ENCODE results near the gene CBARP.

CBARP gene

DNA sequence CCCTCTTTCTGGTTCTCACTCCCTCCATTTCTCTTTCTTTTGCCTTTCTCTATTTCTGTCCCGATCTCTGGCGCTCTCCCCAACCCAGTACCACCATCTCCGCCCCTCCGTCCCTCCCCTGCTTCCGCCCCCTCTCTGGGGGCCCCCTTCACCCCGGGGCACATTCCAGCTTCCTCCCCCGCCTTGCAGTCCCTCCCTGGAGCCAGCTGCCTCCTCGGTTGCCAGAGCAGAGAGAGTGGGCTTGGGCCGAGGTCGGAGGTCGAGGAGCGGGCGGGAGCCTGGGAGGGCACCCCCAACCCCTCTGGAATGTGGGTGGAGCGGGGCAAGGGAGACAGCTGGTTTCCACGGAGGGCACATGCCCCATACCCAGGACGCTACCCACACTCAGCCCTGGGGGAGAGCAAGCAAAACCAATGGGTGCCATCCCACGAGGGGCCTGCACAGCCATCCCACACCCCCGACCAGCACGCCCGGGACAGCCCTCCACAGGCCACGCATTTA lies 24.9 kb upstream of the CBARP start:
- no peak for DNase-seq

DNA sequence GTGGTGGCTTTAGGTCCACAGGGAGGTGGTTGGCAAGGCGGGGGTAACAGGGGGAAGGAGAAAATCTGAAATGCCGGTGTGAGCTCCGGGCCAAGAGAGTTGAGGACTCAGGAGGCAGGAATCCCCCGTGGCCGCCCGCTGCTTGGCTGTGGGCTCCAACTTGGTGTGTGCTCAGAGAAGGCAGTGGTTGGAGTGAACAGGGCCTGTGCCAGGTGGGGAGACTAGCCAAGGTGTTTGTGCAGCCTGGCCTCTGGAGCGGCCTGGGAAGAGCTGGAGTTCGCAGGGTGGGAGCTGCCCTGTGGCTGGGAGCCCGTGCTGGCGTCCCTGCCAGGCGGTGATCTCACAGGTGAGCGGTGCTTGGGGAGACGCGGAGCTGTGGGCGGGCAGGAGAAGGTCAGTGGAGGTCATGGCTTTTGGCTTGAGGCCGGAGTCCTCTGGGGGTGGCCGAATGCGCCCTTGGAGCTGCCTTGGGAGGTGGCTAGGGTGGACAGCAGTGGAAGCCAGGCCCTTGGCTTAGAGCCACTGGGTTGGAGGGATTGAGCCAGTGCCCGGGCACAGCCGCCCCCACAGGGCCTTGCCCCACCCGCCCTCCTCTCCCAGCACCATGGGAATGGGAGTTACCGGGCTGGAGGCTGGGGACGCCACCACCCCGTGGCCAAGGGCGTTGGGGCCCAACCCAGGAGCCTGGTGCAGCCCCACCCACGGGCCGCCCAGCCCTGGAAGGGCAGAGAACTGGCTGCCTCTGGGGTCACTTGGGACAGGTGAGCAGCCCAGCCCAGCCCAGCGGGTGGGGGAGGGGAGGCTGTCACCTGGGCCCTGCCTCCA lies 24.2 kb upstream of the CBARP start:
- no peak for DNase-seq

DNA sequence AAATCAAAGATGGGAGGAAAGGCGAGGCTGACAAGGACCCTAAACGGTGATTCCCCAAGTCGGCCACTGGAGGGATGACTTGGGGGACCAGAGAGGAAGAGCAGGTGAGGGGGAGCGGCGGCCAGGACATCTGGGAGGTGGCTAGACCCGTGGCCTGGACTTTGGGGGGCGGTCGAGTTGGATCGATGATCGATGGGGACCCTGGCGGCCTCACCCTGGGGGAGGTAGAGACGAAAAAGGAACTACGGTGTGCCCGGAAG lies 23.7 kb upstream of the CBARP start:
- DNase-seq = peak; percentile 19

DNA sequence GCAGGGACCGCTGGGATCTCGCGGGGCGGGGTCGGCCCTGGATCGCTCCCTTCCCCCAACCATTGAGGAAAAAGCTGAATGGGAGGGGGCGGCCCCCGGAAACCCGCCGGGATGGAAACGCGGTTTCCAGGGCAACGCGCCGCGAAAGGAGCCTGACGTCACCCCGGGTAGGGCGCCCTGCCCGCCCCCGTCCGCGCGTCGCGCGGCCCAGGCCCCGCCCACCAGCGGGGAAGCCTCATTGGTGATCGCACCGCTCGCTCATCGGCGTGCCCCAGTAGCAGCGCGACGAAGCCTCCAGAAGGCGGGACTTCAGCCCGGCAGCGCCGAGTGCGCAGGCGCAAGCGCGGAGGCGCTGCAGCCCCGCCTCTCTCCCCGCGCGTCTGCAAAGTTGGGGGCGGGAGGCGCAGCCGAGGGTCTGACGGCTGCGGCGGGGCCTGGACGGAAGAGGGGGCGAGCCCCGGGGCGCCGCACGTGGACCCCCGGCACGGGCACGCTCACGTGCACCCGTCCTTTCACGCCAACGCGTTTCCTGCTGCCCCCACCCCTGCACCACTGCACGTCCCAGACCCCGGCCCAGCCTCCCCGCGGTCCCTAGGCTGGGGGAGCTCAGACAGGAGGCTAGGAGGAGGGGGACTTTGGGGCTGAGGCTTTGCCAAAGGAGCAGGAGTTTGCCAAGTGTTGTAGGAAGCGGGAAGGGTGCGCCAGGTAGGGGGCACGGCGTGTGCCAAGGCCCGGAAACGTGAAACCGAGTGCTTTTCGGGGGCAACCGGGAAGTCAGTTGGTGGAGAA lies 23.1 kb upstream of the CBARP start:
- DNase-seq = peak; percentile 96

DNA sequence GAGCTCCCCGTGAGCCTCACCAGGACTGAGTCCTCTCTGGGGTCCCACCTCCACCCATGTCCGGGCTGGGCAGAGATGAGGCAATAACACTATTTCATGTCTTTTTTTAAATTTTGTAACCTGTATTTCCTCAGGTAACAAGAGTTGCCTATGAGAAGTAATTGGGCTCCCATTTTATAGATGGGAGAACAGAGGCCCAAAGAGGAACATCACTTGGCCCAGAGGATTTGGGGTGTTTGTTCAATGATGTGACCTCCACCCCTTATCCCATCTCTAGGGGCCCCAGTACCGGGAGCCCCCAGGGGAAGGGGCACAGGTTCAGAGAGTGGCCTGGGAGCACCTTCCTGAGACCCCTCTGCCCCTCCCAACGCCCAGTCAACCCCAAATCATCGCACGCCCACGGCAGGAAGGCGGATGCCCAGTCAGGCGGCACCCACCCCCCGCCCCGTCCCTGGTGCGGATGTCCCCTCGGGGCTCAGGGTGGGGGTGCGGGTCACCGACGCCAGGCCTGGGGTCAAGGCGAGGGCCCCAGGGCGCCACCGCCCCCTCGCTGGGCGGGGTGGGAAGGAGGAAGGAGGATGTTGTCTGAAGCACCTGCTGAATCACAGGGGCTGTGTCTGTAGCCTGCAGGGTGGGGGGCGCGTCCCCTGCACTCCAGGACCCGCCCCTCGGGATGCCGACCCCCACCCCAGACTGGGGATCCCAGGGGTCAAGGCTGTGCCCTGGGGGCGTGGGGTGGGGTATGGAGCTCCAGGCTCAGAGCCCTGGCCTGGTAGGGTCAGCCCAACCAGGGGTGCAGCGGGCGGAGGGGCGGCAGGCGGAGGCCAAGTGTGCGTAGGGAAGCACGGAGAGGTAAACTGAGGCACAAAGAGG lies 22.3 kb upstream of the CBARP start:
- no peak for DNase-seq

DNA sequence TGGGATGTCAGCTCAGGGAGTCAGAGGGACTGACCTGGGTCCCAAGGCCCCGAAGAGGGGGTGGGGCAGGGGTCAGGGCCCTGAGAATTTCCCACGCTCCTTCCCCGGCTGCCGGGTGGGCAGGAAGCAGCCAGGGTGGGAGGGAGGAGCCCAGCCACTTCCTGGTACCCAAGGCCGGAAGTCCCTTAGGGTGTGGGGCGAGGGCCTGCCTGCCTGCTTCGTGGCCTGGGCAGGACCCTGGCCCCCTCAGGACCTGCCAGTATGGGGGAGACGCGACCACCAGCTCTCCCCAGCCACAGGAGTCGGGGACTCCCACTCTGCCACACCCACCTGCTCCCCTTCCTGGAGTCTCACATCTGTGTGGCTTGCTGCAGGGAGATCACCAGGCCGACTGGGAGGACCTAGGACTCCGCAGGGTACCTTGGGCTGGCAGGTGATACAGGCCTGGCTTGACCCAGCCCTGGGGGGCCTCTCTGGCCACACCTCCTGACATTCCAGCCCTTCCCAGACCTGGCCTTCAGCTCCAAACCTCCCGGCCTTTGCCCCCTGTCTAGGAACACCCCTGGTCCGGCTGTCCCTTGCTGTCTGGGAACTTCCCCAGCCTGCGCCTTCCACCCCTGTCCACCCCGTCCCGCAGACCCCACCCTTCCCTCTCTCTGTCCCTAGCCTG lies 21.5 kb upstream of the CBARP start:
- DNase-seq = peak; percentile 75

DNA sequence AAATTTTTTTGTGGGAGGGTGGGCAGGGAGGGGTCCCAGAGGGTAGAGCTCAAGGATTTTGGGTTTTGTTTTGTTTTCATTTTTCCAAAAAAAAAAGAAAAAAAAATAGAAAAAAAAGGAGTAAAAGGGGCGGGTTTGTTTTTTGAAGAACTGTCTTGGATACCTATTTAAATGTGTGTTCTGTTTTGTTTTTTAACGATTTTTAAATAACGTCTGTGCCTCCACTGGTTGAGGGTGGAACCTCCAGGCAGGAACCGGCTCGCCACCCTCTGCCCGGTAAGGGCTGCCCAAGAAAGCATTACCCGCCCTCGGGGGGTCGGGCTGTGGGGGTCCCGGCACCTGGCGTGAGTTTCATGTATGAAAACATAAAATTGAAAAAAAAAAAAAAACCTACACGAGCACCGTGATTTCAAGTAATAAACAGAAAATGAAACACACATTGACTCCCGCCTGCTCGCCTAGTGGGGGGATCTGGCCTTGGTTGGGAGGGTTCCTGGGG lies 21.0 kb upstream of the CBARP start:
- DNase-seq = peak; percentile 33

DNA sequence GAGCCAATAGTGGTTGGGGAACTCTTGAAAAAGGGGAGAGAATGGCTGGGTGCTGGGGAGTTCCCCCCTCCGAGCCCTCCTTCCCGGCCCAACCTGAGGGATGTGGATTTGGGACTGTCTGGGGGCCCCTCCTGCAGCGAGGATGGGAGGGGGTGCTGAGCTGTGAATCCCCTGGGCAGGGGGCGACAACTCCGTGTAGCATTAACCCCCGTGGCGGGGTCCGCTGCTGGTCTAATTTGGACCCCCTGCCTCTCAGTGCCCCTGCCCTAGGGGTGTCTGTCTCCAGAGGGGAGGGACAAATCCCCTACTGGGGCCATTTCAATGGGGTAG lies 20.3 kb upstream of the CBARP start:
- DNase-seq = no peak

DNA sequence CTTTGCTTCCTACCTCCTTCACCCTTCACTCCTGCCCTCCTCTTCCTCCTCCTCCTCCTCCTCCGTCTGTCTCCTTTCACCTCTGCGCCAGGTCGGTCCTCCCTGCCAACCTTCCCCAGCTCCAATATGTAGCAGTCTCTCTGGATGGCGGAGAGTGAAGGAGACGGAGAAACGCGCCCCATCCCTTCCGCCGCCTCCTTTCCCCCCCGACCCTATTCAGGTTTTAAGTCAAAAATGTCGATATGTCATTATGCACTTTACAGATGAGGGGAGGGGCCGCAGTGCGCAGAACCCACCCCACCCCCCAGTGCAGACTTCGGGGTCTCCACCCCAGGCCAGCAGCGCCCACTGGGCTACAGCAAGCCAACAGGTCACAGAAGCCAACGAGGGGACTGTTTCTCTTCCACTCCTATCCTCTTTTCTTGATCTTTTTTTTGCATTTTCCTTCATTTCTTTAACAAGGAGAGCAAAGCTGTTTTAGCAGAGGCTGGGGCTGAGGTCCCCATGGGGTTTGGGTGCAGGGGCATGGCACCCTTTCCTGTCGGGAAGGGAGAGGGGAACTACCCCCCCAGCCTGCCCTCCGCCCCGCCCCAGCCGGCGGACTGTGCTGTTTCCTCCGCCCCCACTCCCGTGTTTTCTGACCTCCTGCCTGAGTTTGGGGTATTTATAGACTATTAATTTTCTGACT lies 19.8 kb upstream of the CBARP start:
- no peak for DNase-seq

DNA sequence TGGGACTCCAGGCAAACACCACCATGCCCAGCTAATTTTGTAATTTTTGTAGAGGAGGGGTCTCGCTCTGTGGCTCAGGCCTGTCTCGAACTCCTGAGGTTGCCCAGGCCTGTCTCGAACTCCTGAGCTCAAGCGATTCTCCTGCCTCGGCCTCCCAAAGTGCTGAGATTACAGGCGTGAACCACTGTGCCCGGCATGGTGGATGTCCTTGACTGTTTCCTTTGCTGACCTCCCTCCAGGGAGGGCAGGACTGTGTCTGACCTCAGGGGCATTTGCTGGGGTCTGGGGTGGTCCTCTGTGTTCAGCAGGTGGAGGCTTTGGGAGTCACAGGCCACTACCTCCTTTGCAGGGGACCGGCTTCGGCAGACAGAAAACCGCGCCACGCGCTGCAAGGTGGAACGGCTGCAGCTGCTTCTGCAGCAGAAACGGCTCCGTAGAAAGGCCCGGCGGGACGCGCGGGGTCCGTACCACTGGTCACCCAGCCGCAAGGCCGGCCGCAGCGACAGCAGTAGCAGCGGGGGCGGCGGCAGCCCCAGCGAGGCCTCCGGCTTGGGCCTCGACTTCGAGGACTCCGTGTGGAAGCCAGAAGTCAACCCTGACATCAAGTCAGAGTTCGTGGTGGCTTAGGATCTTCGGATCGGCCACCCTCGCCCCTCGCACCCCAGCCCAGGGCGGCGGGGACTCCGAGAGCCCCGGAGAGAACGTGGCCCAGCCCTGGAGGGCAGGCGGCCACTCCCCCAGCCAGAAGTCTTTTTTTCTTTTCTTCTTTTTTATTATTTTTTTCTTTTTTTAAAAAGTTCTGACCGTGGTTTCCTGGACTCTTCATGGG lies 19.1 kb upstream of the CBARP start:
- no peak for DNase-seq

DNA sequence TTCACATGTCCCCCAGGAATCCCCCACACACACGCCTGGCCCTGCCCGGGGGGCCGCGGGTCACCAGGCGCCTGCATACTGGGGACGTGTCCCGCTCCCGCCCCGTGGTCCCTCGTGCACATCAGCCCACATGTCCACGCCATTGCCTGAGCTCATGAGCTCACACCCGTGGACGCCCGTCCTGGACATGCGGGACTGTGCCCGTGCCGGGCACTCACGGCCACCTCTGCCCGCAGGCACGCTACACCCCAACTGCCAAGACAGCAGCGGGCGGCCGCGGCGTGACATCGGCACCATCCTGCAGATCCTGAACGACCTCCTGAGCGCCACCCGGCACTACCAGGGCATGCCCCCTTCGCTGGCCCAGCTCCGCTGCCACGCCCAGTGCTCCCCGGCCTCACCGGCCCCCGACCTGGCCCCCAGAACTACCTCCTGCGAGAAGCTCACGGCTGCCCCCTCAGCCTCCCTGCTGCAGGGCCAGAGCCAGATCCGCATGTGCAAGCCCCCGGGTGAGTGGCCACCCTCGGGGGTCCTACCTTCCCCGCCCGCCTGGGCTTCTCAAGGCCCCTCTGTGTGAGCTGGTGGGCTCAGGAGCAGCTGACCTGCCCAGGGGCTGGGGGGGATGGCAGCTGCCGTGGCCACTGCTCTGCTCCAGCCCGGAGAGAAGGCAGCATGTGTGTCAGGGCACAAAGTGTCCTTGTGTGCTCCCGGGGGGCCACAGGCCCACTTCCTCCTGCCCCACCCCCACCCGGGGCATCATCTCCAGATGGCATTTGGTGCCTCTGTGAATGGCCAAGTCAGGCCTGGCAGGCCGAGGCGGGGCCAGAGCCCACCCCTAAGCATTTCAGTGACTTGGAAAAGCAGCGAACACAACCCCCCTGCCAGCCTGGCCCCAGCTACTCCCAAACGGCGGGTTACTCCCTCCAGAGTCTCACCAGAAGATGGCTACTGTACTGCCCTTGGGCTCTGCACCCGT lies 17.7 kb upstream of the CBARP start:
- no peak for DNase-seq

DNA sequence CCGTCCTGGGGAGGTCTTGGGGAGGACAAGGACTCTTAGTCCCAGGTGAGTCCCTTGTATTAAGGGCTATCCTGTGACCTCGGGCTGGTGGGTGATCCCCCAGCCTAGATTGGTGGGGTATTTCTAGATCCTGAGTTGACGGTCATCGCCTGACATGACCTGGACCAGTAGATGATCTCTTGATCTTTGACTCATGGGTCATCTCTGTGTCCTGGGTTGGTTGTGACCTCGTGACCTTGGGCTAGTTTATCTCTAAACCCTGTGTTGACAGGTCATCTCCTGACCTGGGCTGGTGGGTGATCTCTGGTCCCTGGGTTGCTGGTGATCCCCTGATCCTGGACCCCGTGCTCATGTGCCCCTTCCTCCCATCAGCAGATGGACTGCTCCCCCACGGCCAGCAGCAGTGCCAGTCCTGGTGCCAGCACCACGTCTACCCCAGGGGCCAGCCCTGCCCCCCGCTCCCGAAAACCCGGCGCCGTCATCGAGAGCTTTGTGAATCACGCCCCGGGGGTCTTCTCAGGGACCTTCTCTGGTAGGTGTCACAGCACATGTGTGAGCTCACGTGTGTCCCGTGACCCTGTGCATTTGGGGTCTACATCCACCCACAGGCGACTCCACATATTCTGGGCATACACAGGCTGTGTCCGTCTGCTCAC lies 16.9 kb upstream of the CBARP start:
- no peak for DNase-seq

DNA sequence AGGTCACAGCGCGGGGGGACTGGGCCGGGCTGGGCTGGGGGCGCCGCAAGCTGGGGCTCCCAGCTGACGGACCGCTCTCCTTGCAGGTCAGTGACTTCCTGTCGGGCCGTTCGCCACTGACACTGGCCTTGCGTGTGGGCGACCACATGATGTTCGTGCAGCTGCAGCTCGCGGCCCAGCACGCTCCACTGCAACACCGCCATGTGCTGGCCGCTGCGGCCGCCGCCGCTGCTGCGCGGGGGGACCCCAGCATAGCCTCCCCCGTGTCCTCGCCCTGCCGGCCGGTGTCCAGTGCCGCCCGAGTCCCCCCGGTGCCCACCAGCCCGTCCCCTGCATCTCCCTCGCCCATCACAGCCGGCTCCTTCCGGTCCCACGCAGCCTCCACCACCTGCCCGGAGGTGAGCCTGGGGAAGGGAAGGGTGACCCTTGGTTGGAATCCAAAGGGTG lies 16.3 kb upstream of the CBARP start:
- DNase-seq = no peak

DNA sequence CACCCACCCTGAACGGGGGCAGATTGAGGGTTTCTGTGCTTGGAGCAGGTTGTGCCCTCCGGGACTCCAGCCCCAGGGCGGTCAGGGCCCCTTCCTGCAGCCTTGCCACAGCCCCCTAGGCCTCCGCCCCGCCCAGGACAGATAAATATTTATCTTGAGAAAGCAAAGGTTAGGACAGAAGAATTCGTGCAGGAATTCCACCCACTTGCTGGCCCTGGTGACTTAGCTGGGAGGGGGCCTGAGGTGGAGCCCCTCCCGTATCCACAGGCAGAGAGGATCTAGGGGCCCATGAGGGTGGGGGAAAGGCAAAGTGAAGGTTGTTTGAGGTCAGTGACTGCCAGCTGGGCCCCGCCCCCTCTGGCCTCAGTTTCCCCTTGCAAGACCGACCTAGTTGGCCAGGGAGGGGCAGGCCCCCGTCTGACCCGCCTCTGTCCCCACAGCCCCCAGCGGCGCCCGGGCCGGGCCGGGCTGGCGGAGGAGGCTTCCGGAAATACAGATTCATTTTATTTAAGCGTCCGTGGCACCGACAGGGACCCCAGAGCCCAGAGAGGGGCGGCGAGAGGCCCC lies 15.8 kb upstream of the CBARP start:
- DNase-seq = no peak

DNA sequence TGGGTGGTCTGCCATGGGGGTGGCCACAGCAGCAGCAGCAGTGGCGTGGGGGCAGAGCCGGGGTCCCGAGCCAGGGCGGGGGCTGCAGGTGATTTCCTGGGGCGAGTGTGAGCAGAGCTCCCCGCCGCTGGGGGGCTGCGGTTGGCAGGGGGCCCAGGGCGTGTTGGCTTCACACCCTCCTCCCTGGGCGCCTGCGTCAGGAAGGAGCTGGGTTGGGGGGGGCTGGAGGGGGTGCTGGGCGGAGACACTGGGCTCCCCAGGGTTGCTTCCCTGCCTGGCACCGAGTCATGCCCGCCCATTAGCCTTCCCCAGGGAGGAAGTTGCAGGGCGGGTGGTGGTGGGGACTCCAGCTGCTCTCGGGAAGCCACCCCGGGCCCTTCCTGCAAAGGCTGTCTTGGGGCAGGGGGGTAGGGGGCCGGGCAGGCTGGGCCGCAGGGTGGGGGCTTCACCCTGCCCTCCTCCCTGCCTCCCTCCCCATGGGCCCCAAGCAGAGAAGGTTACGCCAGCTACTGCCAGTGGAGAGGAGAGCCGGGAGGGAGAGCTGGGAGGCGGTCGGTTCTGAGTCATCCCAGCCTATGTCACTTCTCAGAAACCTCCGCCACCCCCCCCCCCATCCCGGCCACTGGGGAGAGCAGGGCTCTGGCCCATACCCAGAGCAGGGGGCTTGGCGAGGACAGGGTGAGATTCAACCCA lies 15.2 kb upstream of the CBARP start:
- DNase-seq = peak; percentile 99

DNA sequence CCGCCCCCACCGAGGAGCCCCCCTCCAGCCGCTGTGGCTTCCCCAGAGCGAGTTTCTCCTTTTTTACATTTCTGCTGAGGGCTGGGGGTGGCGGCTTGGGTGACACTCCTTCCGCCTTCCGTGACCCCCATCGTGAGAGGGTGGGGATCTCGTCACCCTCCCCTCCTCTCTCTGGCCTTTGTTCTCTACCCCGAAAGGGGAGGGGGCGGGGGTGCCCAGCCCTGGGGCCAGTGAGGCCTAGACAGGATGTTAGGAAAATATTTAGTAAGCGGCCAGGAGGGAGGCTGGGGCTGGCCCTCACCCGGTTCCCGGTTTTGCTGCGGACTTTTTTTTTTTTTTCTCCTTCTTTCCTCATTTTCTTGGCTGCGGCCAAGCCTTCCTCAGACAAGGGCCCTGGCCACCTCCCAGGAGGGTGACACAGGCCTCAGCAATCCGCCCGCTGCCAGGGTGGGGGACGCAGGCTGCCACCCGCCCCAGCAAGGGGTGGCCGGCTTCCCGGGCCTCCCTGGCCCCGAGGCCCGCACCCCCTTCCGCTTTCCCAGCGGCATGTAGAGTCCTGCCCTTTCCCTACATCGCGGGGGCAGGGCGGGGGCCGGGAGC lies 14.5 kb upstream of the CBARP start:
- DNase-seq = peak; percentile 90

DNA sequence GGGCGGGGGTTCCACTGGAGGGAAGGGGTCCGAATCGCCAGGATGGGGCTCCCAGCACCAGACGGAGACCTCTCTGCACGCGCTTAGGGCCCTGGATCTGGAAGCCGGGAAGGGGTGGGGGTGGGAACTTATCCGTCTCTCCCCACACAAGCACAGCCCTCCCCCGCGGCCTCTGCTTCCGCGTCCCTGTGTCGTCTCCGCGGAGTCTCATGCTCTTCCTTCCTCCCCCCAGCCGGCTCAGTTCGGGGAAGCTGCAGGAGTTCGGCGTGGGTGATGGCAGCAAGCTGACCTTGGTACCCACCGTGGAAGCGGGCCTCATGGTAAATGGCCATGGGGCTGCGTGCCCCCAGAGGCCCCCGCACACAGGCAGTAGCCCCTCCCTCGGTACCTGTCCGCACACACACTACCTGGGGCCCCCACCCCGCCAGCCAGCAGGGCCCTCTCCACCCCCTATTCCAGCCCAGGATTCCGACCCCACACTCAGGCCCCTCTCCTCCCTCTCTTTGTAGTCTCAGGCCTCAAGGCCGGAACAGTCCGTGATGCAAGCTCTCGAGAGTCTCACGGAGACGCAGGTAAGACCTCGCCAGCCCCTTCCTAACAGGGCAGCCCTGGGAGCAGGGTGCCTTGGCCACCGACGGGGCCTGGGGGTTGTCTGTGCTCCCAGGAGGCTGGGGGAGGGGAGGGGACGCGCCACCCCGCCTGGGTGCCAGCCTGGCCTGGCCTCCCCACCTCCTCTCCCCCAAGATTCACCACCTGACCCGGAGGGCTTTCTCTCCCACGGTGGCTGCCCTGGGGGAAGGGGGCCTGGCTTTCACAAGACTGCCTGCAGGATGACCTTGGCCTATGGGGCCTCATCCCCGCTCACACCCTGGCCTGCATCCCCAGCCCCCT lies 13.8 kb upstream of the CBARP start:
- peak; percentile 84 for DNase-seq

Measured in MV-4-11 (cell line).